GM12891 (cell line): Measurements from ENCODE around the gene GSTO2.

Experiments used
- PAX5 ChIP-seq: IDR thresholded peaks from 2 replicates; pipeline ENCODE4 v1.6.1; 2011; ENCODE audit warnings: low read length, moderate library complexity, mild to moderate bottlenecking; ENCODE audit not compliant: insufficient read depth, severe bottlenecking
- POLR2A ChIP-seq: IDR thresholded peaks from 2 replicates; pipeline ENCODE4 v1.6.1; 2011; ENCODE audit warnings: low read depth, low read length, control low read depth
- POLR2AphosphoS5 ChIP-seq: IDR thresholded peaks from 2 replicates; pipeline ENCODE4 v1.6.1; 2011; ENCODE audit warnings: low read depth, low read length, control low read depth
- POU2F2 ChIP-seq: IDR thresholded peaks from 2 replicates; pipeline ENCODE4 v1.6.1; 2011; ENCODE audit warnings: low read depth, mild to moderate bottlenecking, control low read depth, low read length, moderate library complexity
- SPI1 ChIP-seq: IDR thresholded peaks from 2 replicates; pipeline ENCODE4 v1.6.1; 2011; ENCODE audit warnings: low read depth, low read length, control low read depth
- TAF1 ChIP-seq: IDR thresholded peaks from 2 replicates; pipeline ENCODE4 v1.6.1; 2011; ENCODE audit warnings: low read depth, low read length, control low read depth

GRCh38 chr10:104301907-104302690 is 33.1 kb downstream of the GSTO2 start:
- TF ChIP-seq POLR2A (no peak), POLR2AphosphoS5 (no peak), TAF1 (no peak), SPI1 (no peak), POU2F2 (no peak), PAX5 (no peak)
